ENCODE data around the gene ZNF324. TPM values are rescaled to one million over a fixed set of nuclear protein-coding genes. Genes with fewer than 3 reads are reported as not detected.

The ZNF324 gene
- total and polyA plus RNA-seq, 2 of the 13 experiments (the other 11 are each of a cell fraction or from before 2014, with no cell fraction given): 1.1 to 4.7 TPM

DNA sequence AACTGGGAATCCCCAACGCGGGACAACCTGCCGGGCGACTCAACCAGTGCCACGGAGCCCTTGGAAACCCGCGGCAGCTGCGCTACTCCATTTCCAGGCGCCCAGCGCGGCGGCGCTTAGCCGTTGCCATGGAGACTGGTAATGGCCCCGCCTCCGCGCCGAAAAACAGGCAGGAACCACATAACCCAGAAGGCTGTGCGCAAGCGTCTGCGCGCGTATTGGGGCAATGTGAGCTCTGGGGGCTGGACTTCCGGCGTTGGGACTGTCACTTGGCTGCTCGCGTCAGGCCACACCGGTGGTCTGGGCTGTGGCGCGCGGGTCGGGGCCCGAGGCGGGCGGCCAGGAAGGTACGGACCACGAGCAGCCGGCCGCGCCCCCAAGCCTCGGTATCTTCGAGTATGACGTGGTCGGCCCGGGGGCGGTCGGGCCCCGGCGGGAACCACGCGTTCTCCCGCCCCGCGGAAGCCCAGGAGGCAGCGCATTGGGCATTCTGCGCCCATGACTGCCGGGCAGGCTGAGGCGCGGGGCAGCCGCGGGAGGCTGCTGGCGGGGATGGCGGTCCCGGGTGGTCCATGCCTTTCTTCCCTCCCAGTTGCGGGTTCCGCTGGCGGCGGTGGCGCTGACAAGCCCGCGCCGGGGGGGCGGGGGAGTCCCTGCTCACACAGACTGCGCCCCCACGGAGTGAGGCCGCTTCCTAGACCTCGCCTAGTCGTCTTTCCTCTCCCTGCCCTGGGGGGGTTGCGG is 15.3 kb upstream of the ZNF324 start, which contains the start of gene ZNF324B (continued):
- TF ChIP-seq REXO4 (CRISPR knock-in tag; IDR thresholded peaks at IDR 0.05; ENCODE audit: borderline replicate concordance) (no peak), NFRKB (IDR thresholded peaks at IDR 0.05) (no peak), MTF1 (CRISPR knock-in tag; IDR thresholded peaks at IDR 0.05) (no peak), IRF2 (CRISPR knock-in tag; IDR thresholded peaks at IDR 0.05) (peak; percentile 63; the same call in 1 of the 2 replicates), NBN (conservative IDR thresholded peaks at IDR 0.05) (no peak), KLF11 (CRISPR knock-in tag; IDR thresholded peaks at IDR 0.05) (no peak), ZNF441 (CRISPR knock-in tag; IDR thresholded peaks at IDR 0.05; ENCODE audit: borderline replicate concordance) (no peak; the same call in 1 of the 2 replicates), JUND (CRISPR knock-in tag; IDR thresholded peaks at IDR 0.05) (no peak), TCF7L2 (IDR thresholded peaks at IDR 0.05; ENCODE audit: low read depth, low read length) (no peak), ZNF737 (CRISPR knock-in tag; IDR thresholded peaks at IDR 0.05; ENCODE audit: borderline replicate concordance) (no peak)
- TF ChIP-seq, protein P1, sequence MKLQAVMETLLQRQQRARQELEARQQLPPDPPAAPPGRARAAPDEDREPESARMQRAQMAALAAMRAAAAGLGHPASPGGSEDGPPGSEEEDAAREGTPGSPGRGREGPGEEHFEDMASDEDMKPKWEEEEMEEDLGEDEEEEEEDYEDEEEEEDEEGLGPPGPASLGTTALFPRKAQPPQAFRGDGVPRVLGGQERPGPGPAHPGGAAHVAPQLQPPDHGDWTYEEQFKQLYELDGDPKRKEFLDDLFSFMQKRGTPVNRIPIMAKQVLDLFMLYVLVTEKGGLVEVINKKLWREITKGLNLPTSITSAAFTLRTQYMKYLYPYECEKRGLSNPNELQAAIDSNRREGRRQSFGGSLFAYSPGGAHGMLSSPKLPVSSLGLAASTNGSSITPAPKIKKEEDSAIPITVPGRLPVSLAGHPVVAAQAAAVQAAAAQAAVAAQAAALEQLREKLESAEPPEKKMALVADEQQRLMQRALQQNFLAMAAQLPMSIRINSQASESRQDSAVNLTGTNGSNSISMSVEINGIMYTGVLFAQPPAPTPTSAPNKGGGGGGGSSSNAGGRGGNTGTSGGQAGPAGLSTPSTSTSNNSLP (IDR thresholded peaks at IDR 0.05; ENCODE audit: low read depth, low read length): no peak
- TF ChIP-seq, protein P2, sequence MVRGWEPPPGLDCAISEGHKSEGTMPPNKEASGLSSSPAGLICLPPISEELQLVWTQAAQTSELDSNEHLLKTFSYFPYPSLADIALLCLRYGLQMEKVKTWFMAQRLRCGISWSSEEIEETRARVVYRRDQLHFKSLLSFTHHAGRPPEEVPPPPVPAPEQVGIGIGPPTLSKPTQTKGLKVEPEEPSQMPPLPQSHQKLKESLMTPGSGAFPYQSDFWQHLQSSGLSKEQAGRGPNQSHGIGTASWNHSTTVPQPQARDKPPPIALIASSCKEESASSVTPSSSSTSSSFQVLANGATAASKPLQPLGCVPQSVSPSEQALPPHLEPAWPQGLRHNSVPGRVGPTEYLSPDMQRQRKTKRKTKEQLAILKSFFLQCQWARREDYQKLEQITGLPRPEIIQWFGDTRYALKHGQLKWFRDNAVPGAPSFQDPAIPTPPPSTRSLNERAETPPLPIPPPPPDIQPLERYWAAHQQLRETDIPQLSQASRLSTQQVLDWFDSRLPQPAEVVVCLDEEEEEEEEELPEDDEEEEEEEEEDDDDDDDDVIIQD (CRISPR knock-in tag; IDR thresholded peaks at IDR 0.05; ENCODE audit: low read depth): peak; percentile 6; the same call in 1 of the 2 replicates
- TF ChIP-seq, protein P3, sequence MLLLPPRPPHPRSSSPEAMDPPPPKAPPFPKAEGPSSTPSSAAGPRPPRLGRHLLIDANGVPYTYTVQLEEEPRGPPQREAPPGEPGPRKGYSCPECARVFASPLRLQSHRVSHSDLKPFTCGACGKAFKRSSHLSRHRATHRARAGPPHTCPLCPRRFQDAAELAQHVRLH (CRISPR knock-in tag; IDR thresholded peaks at IDR 0.05; ENCODE audit: borderline replicate concordance, low read depth): 0 out of 2 replicates have a peak, but pooled peaks have one; percentile 19
- TF ChIP-seq, protein P4, sequence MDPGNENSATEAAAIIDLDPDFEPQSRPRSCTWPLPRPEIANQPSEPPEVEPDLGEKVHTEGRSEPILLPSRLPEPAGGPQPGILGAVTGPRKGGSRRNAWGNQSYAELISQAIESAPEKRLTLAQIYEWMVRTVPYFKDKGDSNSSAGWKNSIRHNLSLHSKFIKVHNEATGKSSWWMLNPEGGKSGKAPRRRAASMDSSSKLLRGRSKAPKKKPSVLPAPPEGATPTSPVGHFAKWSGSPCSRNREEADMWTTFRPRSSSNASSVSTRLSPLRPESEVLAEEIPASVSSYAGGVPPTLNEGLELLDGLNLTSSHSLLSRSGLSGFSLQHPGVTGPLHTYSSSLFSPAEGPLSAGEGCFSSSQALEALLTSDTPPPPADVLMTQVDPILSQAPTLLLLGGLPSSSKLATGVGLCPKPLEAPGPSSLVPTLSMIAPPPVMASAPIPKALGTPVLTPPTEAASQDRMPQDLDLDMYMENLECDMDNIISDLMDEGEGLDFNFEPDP (CRISPR knock-in tag; conservative IDR thresholded peaks at IDR 0.05): no peak
- TF ChIP-seq, protein P5, sequence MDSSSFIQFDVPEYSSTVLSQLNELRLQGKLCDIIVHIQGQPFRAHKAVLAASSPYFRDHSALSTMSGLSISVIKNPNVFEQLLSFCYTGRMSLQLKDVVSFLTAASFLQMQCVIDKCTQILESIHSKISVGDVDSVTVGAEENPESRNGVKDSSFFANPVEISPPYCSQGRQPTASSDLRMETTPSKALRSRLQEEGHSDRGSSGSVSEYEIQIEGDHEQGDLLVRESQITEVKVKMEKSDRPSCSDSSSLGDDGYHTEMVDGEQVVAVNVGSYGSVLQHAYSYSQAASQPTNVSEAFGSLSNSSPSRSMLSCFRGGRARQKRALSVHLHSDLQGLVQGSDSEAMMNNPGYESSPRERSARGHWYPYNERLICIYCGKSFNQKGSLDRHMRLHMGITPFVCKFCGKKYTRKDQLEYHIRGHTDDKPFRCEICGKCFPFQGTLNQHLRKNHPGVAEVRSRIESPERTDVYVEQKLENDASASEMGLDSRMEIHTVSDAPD (CRISPR knock-in tag; IDR thresholded peaks at IDR 0.05): no peak
- TF ChIP-seq, protein P6, sequence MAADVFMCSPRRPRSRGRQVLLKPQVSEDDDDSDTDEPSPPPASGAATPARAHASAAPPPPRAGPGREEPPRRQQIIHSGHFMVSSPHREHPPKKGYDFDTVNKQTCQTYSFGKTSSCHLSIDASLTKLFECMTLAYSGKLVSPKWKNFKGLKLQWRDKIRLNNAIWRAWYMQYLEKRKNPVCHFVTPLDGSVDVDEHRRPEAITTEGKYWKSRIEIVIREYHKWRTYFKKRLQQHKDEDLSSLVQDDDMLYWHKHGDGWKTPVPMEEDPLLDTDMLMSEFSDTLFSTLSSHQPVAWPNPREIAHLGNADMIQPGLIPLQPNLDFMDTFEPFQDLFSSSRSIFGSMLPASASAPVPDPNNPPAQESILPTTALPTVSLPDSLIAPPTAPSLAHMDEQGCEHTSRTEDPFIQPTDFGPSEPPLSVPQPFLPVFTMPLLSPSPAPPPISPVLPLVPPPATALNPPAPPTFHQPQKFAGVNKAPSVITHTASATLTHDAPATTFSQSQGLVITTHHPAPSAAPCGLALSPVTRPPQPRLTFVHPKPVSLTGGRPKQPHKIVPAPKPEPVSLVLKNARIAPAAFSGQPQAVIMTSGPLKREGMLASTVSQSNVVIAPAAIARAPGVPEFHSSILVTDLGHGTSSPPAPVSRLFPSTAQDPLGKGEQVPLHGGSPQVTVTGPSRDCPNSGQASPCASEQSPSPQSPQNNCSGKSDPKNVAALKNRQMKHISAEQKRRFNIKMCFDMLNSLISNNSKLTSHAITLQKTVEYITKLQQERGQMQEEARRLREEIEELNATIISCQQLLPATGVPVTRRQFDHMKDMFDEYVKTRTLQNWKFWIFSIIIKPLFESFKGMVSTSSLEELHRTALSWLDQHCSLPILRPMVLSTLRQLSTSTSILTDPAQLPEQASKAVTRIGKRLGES (CRISPR knock-in tag; IDR thresholded peaks at IDR 0.05; ENCODE audit: borderline replicate concordance): no peak
- TF ChIP-seq, protein P7, sequence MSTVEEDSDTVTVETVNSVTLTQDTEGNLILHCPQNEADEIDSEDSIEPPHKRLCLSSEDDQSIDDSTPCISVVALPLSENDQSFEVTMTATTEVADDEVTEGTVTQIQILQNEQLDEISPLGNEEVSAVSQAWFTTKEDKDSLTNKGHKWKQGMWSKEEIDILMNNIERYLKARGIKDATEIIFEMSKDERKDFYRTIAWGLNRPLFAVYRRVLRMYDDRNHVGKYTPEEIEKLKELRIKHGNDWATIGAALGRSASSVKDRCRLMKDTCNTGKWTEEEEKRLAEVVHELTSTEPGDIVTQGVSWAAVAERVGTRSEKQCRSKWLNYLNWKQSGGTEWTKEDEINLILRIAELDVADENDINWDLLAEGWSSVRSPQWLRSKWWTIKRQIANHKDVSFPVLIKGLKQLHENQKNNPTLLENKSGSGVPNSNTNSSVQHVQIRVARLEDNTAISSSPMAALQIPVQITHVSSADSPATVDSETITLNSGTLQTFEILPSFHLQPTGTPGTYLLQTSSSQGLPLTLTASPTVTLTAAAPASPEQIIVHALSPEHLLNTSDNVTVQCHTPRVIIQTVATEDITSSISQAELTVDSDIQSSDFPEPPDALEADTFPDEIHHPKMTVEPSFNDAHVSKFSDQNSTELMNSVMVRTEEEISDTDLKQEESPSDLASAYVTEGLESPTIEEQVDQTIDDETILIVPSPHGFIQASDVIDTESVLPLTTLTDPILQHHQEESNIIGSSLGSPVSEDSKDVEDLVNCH (CRISPR knock-in tag; IDR thresholded peaks at IDR 0.05): no peak
